Ascending aorta (tissue), 2 donors: Measurements from ENCODE around the gene ABCA7. TPM values are rescaled to one million over a fixed set of nuclear protein-coding genes. Genes with fewer than 3 reads are reported as not detected.

Experiments
- DNase-seq, 2 donors: peaks; one replicate each; pipeline ENCODE4 v3.0.0-alpha.2; 2019; ENCODE audit warnings: low spot score in 2 of 2
- H3K27ac ChIP-seq, 2 donors: fragments of 200-600 bp; sonication (generic); one replicate each; pipeline ENCODE4 v1.5.1; 2016 to 2017; ENCODE audit warnings: mild to moderate bottlenecking in 1 of 2
- H3K27me3 ChIP-seq: fragments of 200-600 bp; sonication (generic); one replicate; pipeline ENCODE4 v1.5.1; 2017
- H3K36me3 ChIP-seq, 2 donors: fragments of 200-600 bp; sonication (generic); one replicate each; pipeline ENCODE4 v1.5.1; 2016
- H3K4me1 ChIP-seq, 2 donors: fragments of 200-600 bp; sonication (generic); one replicate each; pipeline ENCODE4 v1.5.1; 2016 to 2017; ENCODE audit warnings: mild to moderate bottlenecking in 1 of 2
- H3K4me3 ChIP-seq, 2 donors: fragments of 200-600 bp; sonication (generic); one replicate each; pipeline ENCODE4 v1.5.1; 2016 to 2017; ENCODE audit warnings: mild to moderate bottlenecking in 1 of 2
- H3K9me3 ChIP-seq, 2 donors: fragments of 200-600 bp; sonication (generic); one replicate each; pipeline ENCODE4 v1.5.1; 2016
- CTCF ChIP-seq, 3 experiments: fragments of 200-600 bp in 2 of 3; fragments of 450-650 bp in 1 of 3; sonication (generic) in 2 of 3; IDR thresholded peaks; one replicate each; pipeline ENCODE4 v1.5.1; 2016 to 2019; ENCODE audit warnings: antibody characterized with exemption in 3 of 3, mild to moderate bottlenecking in 1 of 3, moderate library complexity in 1 of 3
- intact Hi-C: fragments of 100-400 bp; cut with DNase I; formaldehyde crosslinking; loops from one replicate; pipeline ENCODE4 v1.15.1; 2023
- total RNA-seq: library from RNA; depleted of rRNA; stranded (reverse); fragments of >200 nt; gene quantifications from one replicate; pipeline ENCODE4 v1.1.0, GENCODE V29; 2016

ABCA7 gene
- total RNA-seq, 1 donor from 2014 or later: 96.6 TPM

GRCh38 chr19:1106841-1107660 lies 67.1 kb downstream of the ABCA7 start:
- H3K27me3 ChIP-seq: no peaks in the 10 kb centered on the region
- H3K4me3 ChIP-seq: no peak overlapping the region
- no peaks in the 10 kb centered on the region for H3K9me3 ChIP-seq
- H3K36me3 ChIP-seq: peaks cover 57 to 62% of the 10 kb centered on the region in 2 donors
- DNase-seq: no peak
- H3K4me1 ChIP-seq: peaks cover 17 to 18% of the 10 kb centered on the region in 2 donors
- peak in 1 of 3 experiments; percentile 4 for TF ChIP-seq CTCF (IDR thresholded peaks at IDR 0.05)
- intact Hi-C loops: no loop called here
- H3K27ac ChIP-seq: peak overlapping the region in 1 of 2 donors; percentile 99

- Histone ChIP-seq H3K36me3 (peaks cover 64 to 69% of the 10 kb centered on the region in 2 donors), H3K9me3 (no peaks in the 10 kb centered on the region), H3K4me1 (peaks cover 13 to 20% of the 10 kb centered on the region in 2 donors), H3K27ac (no peak overlapping the region), H3K27me3 (no peaks in the 10 kb centered on the region), H3K4me3 (no peak overlapping the region)
- intact Hi-C loops: no loop called here
- no peak for DNase-seq
- TF ChIP-seq CTCF (IDR thresholded peaks at IDR 0.05): no peak
These were observed 67.9 kb downstream of the ABCA7 start for GRCh38 chr19:1107661-1108261.

GRCh38 chr19:1108291-1109031 lies 68.6 kb downstream of the ABCA7 start:
- H3K4me3 ChIP-seq: no peak overlapping the region
- intact Hi-C loops: no loop called here
- H3K9me3 ChIP-seq: no peaks in the 10 kb centered on the region
- H3K4me1 ChIP-seq: peaks cover 8 to 18% of the 10 kb centered on the region in 2 donors
- no peak for TF ChIP-seq CTCF (IDR thresholded peaks at IDR 0.05)
- H3K27ac ChIP-seq: no peak overlapping the region
- no peaks in the 10 kb centered on the region for H3K27me3 ChIP-seq
- peaks cover 66 to 72% of the 10 kb centered on the region in 2 donors for H3K36me3 ChIP-seq
- no peak for DNase-seq

DNA sequence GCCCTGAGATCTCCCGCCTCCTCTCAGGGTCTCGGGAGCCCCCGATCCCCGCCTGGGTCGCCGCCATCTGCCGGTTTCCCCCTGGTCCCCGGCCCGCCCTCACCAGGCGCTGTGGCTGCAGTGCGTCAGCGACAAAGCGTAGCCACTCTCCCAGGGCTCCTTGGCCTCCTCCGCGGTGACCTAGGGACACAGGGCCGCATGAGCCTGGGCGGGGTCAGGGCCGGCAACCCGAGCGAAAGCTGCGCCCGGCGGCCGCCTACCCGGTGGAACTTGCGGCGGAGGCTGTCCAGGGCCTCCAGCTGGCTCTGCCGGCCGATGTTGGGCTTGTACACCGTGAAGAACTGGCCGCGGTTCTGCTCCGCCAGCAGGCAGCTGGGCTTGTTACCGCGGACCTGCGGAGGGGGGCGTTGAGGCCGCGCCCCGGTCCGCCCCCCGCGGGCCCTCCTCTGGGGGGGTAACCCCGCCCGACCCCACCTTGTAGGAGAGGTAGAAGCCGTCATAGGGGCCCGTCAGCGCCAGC lies 69.2 kb downstream of the ABCA7 start:
- no peak overlapping the region for H3K4me3 ChIP-seq
- peaks cover 72 to 77% of the 10 kb centered on the region in 2 donors for H3K36me3 ChIP-seq
- H3K9me3 ChIP-seq: no peaks in the 10 kb centered on the region
- no peak overlapping the region for H3K27ac ChIP-seq
- DNase-seq: no peak
- no peak for TF ChIP-seq CTCF (IDR thresholded peaks at IDR 0.05)
- H3K27me3 ChIP-seq: no peaks in the 10 kb centered on the region
- intact Hi-C loops: no loop called here
- peaks cover 13 to 25% of the 10 kb centered on the region in 2 donors for H3K4me1 ChIP-seq
